Endometrium (tissue), 2 donors: ENCODE results near the gene GPAM.
"Not testable (repeated sequence)": the region's sequence is repeated elsewhere in the genome, so short reads cannot be mapped to it uniquely, and the experiment has no call there.

ENCODE experiments used
- FAIRE-seq: peaks from 2 replicates; lab custom pipeline; 2012; peaks lifted over from hg19 to GRCh38; lab: Jason Lieb, UNC
- donor health status: control.
- donor health status: control.

The GPAM gene

DNA sequence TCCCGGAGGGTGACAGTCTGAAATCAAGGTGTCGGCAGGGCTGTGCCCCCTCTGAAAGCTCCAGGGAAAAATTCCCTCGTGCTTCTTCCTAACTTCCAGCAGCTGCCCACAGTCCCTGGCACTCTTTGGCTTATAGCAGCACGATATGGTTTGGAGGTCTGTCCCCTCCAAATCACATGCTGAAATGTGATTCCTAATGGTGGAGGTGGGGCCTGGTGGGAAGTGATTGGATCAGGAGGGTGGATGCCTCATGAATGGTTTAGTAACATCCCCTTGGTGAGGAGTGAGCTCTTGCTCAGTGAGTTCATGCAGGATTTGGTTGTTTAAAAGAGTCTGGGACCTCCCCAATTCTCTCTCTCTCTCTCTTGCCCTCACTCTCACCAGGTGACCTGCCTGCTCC, 51.1 kb downstream of the GPAM start:
- no peak for FAIRE-seq

DNA sequence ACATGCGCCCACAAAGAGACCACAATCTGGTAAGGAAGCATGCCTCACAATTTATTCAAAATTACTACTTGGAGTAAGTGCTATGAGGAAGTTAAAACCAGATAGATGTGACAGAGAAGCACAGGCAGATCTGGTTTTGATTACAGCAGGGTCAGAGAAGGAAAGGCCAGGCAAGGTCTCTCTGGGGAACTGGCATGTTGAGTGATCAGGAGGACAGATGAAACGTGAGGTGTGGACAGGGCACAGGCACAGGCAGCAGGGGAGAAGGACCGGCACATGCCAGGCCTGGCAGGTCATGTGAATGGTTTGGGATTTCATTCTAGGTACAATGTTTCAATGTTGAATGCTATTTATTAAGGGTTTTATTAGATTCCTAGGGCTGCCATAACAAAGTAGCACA, 51.6 kb downstream of the GPAM start:
- no peak for FAIRE-seq

DNA sequence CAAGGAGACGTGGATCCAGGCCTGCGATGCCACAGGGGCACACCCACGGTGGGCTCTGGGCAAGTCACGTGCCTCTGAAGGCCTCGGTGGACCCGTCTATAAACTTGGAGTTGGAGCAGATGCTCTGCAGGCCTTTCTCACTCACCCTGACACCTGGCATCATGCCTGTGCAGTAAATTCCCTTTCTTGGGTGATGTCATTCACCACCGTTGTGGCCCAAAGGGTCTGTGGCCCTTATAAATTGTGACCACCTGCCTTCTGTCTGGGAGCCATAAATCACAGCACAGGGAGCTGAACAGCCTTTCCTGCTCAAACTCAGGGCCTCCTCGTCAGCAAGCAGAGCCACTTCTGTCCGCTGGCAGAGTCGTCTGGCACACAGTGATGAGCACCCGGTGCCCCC, 52.2 kb downstream of the GPAM start:
- no peak for FAIRE-seq

GRCh38 chr10:112126901-112127300, 56.7 kb downstream of the GPAM start:
- no peak for FAIRE-seq

GRCh38 chr10:112126172-112126571, 57.4 kb downstream of the GPAM start:
- no peak for FAIRE-seq

GRCh38 chr10:112124866-112125265, 58.7 kb downstream of the GPAM start:
- FAIRE-seq = no peak

GRCh38 chr10:112122827-112123226, 60.7 kb downstream of the GPAM start:
- FAIRE-seq = no peak

DNA sequence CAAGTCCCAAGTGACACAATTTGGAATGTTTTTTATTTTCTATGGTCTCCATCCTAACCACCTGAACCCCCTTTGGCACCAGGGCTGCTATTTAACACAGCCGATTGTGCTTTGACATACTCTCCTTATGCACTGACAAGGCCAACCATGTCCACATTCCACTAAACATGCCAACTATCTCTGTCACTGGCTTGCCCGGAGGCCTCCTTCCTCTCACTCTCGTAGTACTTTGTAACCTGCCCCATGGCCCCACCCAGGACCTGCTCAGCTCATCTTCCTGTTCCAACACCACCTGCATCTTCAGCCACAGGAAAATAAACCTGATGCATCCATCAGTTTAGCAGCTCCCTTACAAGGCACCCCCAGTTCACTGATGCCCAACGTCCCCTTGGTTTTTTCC, 63.1 kb downstream of the GPAM start:
- FAIRE-seq = no peak

- FAIRE-seq = no peak
Observed at GRCh38 chr10:112115781-112116385, 67.7 kb downstream of the GPAM start.

- FAIRE-seq = not testable (repeated sequence)
Observed at GRCh38 chr10:112109779-112110178, 73.8 kb downstream of the GPAM start.
